Vein endothelial cell (primary cell): ENCODE results near the gene ZNF735. TPM values are rescaled to one million over a fixed set of nuclear protein-coding genes. Genes with fewer than 3 reads are reported as not detected.

Experiments used
- total RNA-seq: library from RNA; depleted of rRNA; stranded (reverse); fragments of >200 nt; gene quantifications from 2 replicates; pipeline ENCODE4 v1.2.3, GENCODE V29; 2012

Gene ZNF735
- not detected in 2 replicates for total RNA-seq

DNA sequence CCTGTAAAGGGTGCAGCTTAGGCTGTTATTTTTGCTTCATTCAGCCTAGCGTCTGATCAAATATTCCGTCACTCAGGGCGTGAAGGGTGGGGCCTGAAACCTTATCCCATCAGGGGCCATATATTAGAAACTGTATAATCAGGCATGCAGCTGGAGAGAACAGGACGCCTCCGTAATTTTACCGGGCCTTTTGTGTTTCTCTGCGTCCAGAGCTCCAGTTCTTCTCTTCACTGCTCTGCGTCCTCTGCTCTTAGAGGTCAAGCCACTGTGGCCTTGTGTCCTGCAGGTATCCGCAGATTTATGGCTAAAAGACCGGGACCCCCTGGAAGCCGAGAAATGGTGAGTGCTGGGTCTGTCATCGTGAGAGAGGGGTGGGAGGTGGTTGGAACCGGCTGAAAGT is at the start of gene ZNF735:
Gene ZNF735 (plus strand): TSS at position 301 of the 400 bp plus-strand sequence. CDS start 0 bp downstream, at position 301.

DNA sequence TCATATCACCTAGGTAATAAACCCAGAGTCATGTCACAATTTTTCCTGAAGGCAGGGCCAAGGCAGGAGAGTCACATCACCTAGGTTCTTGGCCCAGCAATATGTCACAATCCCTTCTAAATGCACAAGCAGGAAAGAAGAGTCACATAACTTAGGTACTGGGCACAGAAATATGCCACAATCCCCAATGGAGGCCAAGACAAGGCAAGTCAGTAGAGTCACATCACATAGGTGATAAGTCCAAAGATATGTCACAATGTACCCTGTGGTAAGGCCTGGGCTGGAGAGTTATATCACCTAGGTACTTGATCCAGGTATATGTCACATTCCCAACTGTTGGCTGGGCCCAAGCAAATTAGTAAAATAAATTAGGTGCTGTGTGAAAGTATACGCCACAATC is 21.2 kb downstream of the ZNF735 start, which contains the start of gene ZNF679:
Gene ZNF679 (plus strand): TSS at position 301 of the 400 bp plus-strand sequence. CDS start 20,644 bp downstream, outside the sequence.

Other genes starting within 250 kb of the ZNF735 start
- gene ZNF722, start 208.4 kb upstream of the ZNF735 start, total RNA-seq: not detected in 2 replicates
- 0.10 TPM in 1 of 2 replicates, not detected in the other for gene ZNF727, start 161.8 kb upstream of the ZNF735 start, total RNA-seq
- not detected in 2 replicates for gene ZNF679, start 21.3 kb downstream of the ZNF735 start, total RNA-seq
- gene ZNF736, start 106.8 kb downstream of the ZNF735 start, total RNA-seq: 6.9 and 10.4 TPM in 2 replicates